A549 (cell line): ENCODE measurements around the gene TRIM24.

Experiments
- MAX ChIP-seq: IDR thresholded peaks from 2 replicates; pipeline ENCODE4 v1.6.1; 2012
- POLR2A ChIP-seq: IDR thresholded peaks from 2 replicates; pipeline ENCODE4 v1.6.1; 2012; ENCODE audit warnings: mild to moderate bottlenecking, low read length
- RAD21 ChIP-seq, 2 experiments: fragments of >200 bp in 1 of 2; sonication (Bioruptor Twin) in 1 of 2; formaldehyde crosslinking in 1 of 2; IDR thresholded peaks in 1 of 2; conservative IDR thresholded peaks in 1 of 2; 2 replicates in 1 of 2; 3 replicates in 1 of 2; pipeline ENCODE4 v1.6.1; 2012 to 2018; ENCODE audit warnings: inconsistent platforms in 1 of 2
- TF ChIP-seq, protein P1 (sequence below): fragments of >200 bp; sonication (Bioruptor Twin); formaldehyde crosslinking; IDR thresholded peaks from 3 replicates; pipeline ENCODE4 v1.5.1; 2016

- TF ChIP-seq, protein P1, sequence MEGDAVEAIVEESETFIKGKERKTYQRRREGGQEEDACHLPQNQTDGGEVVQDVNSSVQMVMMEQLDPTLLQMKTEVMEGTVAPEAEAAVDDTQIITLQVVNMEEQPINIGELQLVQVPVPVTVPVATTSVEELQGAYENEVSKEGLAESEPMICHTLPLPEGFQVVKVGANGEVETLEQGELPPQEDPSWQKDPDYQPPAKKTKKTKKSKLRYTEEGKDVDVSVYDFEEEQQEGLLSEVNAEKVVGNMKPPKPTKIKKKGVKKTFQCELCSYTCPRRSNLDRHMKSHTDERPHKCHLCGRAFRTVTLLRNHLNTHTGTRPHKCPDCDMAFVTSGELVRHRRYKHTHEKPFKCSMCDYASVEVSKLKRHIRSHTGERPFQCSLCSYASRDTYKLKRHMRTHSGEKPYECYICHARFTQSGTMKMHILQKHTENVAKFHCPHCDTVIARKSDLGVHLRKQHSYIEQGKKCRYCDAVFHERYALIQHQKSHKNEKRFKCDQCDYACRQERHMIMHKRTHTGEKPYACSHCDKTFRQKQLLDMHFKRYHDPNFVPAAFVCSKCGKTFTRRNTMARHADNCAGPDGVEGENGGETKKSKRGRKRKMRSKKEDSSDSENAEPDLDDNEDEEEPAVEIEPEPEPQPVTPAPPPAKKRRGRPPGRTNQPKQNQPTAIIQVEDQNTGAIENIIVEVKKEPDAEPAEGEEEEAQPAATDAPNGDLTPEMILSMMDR, result no peak
- TF ChIP-seq POLR2A, result no peak
- TF ChIP-seq MAX, result no peak
- TF ChIP-seq RAD21 (conservative IDR thresholded peaks at IDR 0.05 in 1 of 2, IDR thresholded peaks at IDR 0.05 in 1 of 2), result no peak
Observed at GRCh38 chr7:138563808-138564207, 103.7 kb downstream of the TRIM24 start.
